ENCODE measurements around the gene ABCA2.
A peak's percentile ranks its signal among the peaks of the same experiment; 100 is the strongest.

ABCA2 gene

DNA sequence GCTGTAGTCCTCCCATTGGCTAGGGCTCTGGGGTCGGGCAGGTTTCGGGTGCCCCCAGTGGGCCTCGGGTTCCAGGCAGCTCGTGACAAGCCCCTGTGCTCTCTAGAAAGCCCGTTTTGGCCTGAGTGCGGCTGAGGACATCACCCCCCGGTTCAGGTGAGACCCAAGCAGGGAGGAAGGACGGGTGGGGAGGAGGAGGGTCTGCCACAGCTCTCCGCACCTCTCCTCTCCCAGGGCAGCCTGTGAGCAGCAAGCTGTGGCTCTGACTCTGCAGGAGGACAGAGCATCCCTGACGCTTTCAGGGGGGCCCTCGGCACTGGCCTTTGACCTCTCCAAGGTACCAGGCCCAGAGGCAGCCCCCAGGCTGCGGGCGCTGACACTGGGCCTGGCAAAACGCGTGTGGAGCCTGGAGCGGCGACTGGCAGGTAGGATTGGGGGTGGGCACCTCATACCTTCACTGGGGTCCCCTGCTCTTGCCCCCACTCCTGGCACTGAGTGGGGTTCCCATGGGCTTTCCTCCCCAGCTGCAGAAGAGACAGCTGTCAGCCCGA, 35.1 kb downstream of the ABCA2 start:
- DNase-seq: no peak

DNA sequence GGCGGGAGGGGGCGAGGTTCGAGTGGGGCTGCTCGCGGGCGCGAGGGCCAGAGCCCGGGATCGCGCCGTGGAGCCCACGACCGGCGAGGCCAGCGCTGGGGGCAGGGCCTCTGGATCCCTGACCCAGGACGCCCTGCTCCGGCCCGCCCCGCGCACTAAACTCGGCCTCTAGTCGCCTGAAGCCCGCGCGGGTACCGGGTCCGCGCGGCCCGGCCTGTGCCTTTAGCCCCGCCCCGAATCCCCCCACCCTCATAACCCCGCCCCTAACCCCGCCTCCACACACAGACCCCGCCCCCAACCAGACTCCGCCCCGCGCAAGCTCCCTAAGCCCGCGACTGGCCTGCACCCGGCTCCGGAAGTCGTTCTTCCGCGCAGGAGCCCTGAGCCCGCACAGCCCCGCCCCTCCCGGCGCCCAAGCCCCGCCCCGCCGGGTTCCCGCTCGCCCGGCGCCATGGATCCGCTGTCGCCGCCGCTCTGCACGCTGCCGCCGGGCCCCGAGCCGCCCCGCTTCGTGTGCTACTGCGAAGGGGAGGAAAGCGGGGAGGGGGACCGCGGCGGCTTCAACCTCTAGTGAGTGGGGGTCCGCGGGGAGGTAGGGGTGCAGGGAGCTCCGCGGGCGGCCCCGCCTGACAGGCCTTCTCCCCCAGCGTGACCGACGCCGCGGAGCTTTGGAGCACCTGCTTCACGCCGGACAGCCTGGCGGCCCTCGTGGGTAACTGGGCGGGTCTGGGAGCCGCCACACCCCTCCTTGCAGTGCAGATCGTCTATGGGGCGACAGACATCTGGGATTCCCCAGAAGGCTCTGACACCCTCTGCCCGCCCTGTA, 35.8 kb downstream of the ABCA2 start, which contains the start of gene PAXX:
TSS of gene PAXX (plus strand) at position 430 of the 826 bp plus-strand sequence. CDS start at position 452, 22 bp downstream.
- peak; percentile 95 for DNase-seq

- no peak for DNase-seq
Measured at GRCh38 chr9:136990242-136990911, 37.7 kb downstream of the ABCA2 start.

DNA sequence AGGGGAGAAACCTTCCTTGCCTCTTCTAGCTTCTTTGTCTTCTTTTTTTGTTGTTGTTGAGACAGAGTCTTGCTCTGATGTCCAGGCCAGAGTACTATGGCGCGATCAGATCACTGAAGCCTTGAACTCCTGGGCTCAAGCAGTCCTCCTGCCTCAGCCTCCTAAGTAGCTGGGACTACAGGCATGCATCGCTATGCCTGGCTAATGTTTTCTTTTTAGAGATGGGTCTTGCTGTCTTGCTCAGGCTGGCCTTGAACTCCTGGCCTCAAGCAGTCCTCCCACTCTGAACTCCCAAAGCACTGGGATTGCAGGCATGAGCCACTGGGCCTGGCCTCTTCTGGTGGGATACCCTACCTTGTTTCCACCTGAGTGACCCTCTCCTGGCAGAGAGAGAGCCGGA, 39.2 kb downstream of the ABCA2 start:
- no peak for DNase-seq

- DNase-seq: no peak
Measured at GRCh38 chr9:136985853-136986252, 42.2 kb downstream of the ABCA2 start.

- no peak for DNase-seq
Measured at GRCh38 chr9:136985027-136985602, 42.9 kb downstream of the ABCA2 start.

- DNase-seq: no peak
Measured at GRCh38 chr9:136984464-136985026, 43.5 kb downstream of the ABCA2 start.

- no peak for DNase-seq
Measured at GRCh38 chr9:136983656-136984314, 44.3 kb downstream of the ABCA2 start.

DNA sequence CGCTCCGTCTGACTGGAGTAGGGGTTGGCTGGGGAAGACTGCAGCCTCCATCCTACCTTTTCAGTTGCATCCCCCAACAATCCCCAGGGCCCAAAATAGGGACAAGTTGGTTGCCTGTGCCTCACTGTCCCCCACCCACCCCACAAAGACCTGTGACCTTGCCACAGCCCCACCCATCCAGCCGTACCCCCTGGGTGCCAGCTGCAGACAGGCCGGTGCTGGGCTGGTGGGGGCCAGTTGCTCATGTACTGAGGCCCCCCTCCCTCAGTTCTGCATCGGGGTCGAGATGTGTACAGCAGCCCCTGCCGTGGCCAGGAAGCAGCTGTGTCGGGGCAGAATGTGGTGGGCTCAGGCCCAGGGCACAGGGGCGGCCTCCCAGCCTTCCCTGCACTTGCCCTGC, 44.9 kb downstream of the ABCA2 start:
- DNase-seq: no peak

- no peak for DNase-seq
Measured at GRCh38 chr9:136982232-136983051, 45.6 kb downstream of the ABCA2 start, which contains the start of gene LCNL1. Gene LCNL1, plus strand, starts transcription at chr9:136982993. Its CDS starts 594 bp downstream, at chr9:136983587.

DNA sequence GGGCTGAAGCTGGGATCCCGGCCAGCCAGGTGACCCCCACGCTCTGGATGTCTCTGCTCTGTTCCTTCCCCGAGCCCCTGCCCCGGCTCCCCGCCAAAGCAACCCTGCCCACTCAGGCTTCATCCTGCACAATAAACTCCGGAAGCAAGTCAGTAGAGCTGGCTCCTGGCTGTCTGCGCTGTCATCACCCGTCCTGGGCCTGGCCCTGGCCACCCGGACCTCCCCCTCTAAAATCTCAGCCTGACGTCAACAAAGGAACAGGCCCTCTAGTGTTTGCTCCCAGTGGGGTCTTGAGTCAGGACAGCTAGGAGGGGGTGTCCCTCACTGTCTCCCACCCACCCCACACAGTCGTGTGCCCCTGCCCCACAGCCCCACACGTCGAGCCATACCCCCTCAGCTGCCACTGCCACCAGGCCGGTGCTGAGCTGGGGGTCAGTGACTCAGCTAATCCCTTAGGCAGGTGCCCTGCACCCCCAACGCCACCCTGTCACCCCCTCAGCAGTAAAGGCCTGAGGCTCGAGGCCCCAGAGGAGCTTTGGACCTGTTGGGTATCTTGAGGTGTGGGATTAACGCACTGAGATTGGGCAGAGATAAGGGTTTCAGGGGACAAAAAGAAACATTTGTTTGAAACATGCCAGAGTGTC, 46.3 kb downstream of the ABCA2 start:
- no peak for DNase-seq

GRCh38 chr9:136980669-136981478, 47.2 kb downstream of the ABCA2 start:
- DNase-seq: no peak

DNA sequence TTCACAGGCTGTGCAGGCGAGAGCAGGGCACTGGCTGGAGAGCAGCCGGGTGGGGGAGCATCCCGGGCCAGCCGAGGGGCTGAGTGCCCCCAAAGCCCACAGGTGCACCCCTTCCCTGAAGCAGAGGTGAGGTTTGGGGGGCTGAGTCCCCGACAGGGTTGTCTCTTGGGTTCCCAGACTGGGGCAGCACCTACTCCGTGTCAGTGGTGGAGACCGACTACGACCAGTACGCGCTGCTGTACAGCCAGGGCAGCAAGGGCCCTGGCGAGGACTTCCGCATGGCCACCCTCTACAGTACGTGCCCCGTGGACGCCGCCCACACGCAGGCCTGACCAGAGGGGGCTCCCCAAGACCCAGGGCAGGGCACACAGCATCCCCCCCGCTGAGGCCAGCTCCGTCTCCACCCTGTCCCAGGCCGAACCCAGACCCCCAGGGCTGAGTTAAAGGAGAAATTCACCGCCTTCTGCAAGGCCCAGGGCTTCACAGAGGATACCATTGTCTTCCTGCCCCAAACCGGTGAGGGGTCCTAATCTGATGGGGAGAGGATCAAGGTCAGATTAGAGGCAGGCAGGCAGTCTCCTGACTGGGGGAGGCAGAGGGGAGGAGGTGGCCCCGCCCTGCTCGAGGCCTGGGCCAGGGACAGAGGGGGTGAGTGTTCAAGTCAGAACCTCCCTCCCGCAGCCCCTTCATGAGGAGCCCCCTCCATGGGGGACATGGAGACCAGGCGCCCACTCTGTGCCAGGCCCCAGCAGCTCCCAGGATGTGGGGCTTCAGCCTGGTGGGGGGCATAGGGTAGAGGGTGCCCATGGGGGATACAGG, 48.1 kb downstream of the ABCA2 start:
- DNase-seq: no peak

GRCh38 chr9:136978865-136979544, 49.0 kb downstream of the ABCA2 start:
- DNase-seq: no peak

GRCh38 chr9:136978073-136978864, 49.8 kb downstream of the ABCA2 start:
- peak; percentile 72 for DNase-seq

GRCh38 chr9:136977649-136978072, 50.4 kb downstream of the ABCA2 start:
- DNase-seq: no peak

- DNase-seq: no peak
Measured at GRCh38 chr9:136977223-136977622, 50.8 kb downstream of the ABCA2 start, which contains the start of gene PTGDS. Gene PTGDS, plus strand, starts transcription at chr9:136977504. Its CDS starts 75 bp downstream, at chr9:136977579.

DNA sequence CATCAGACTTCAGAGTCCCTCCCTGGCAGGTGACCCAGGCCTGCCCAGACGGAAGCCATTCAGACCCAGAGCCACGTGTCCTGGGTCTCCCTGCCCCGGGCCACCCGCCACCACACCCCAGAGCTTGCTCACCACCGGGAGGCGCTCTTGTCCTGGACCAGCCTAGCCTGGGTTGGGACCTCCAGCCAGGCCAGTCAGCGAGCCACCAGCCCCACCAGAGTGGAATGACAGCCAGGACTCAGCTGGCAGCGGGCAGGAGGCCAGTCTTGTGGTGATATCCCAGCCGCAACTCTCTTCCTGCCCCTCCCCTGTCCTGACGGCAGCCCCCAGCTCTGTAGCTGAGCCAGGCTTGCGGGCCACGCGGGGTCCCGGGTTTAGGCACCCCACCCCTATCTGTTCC, 52.4 kb downstream of the ABCA2 start:
- peak; percentile 39 for DNase-seq

All from stimulated activated CD4-positive, alpha-beta T cell treated with anti-CD3 and anti-CD28 coated beads, Interleukin-4, amount 100 ng/mL, for 24 hours (primary cell).